ENCODE data around the gene NXF1.
A peak's percentile ranks its signal among the peaks of the same experiment; 100 is the strongest.
"Not testable (repeated sequence)": the region's sequence is repeated elsewhere in the genome, so short reads cannot be mapped to it uniquely, and the experiment has no call there.

Gene NXF1

DNA sequence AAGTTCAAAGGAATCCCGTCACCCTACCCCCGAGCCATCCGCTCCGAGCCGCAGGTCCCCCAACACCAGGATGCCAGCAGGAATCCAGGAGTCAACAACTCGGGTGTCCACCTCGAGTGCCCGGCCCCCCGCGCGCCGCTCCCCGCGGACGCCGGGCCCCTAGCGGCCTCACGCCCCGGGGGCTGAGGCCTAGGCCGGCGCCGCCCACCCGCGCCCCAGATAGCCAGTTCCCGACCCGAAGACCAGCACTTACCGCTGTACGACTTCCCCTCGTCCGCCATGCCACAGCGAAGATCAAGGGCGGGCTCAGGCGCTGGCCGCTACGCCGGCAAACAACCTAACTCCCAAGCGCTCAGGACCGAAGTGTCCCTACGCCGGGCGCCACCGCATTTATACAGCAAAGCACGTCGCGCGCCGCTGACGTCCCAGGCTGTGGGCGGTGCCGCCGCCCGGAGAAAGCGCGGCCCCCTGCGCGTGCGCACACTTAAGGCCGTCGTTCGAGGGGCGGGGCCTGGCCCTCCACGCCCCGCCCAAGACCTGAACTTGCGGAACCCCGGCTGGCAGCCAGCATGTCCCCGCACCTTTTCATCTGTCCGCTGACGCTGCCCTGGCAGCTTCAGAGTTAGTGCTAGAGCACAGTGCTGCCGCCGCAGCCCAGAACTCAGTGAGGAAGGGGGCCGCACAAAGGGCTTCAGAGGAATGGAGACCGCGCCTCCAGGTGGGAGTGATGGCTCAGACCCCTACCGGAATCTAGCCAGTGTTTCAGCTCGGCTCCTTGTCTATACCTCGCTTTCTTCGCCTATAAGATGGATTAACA lies at the start of gene NXF1:
Gene NXF1 (minus strand): TSS at position 365 of the 817 bp plus-strand sequence. CDS start 84 bp downstream, at position 281.
- peak; percentile 90 for DNase-seq

DNA sequence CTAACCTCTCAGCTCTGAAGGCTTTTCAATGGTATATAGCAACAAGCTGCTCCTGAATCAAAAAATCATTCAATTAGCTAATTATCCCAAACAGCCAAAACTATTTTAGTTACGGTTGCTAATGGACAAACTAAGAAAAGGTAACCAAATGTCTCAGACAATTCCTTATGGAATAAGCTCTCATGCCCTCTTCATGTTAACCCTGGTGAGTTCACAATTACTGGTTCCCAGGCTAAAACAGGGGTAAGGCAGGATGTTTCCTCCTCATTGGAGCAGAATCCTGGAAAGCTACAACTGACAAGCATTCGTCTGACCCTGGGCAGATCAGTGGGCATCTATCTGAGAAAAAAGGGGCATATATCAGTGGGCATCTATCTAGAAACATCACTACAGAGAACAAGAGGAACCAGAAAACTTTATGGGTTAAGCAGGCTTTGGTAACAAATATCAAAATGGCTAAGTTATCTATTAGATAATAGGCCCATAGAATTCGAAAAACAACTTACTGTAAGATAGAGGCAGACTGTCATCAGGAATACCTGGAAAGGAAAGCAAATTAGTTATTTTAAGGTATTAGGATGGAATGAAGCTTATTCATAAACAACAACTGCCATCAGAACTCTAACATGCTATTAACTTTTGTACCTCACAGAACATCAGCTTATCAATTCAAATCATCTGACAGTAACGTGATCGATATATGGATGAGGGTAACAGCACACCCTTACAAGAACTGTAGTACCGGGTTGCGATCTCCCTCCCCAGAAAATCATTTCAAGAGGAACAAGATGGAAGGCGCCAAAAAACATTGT lies 49.0 kb upstream of the NXF1 start:
- DNase-seq: no peak

DNA sequence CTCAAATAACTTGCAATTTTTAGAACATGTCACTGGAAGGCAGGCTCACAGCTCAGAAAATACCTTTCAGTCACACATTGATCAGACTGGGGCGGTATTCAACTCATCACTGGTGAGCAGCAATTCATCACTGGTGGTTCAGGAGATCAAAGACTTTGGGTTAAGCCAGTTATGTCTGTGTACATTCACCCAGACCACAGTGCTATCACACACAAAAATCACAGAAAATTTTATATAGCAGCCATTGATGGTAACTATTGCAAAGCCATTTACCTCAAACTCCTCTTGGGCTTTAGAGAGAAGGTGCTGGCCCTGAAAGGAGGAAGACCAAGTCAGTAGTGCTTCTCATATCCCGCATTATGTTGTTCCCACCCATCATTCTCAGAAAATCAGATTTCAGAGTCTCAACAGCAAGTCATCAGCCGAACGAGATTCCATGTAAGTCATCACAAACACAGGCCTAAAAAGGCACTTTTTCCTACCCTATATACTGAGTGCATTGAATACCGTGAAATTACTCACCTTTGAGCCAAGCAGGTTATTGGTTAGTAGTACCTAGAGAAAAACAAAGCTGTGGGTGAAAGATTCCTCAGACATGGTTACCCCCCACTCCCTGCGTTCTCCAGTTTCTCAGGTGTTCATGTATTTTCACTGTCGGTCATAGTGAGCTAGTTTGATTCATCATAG lies 48.2 kb upstream of the NXF1 start:
- no peak for DNase-seq

DNA sequence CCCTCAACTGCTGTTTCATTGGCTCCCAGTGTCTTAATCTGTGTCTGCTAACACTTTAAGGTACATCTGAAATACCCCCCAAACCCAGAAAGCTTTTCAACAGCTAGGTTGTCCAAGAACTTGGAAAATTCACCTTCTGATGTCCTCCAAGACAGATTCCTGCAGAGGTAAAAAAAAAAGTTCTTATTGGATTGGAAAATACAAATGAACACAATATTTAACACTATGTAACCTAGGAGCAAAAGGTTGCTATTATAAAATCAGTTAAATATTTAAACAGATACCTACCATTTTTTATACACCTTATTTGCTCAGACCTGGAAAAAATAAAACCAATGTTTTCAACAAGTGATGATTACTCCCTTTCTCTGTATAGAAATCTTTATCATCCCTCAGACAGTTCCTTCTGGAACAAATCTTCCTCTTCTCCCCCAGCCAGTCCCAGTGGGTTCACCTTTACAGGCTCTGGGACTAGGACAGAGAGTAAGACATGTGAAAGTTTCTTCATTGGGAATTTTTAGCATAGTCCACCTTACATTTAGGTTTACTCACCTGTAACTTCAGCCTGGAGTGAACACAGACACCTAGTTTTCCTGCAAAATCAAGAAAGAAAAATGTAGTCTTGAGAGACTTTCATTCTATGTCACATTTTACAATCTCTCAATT lies 47.4 kb upstream of the NXF1 start:
- no peak for DNase-seq

DNA sequence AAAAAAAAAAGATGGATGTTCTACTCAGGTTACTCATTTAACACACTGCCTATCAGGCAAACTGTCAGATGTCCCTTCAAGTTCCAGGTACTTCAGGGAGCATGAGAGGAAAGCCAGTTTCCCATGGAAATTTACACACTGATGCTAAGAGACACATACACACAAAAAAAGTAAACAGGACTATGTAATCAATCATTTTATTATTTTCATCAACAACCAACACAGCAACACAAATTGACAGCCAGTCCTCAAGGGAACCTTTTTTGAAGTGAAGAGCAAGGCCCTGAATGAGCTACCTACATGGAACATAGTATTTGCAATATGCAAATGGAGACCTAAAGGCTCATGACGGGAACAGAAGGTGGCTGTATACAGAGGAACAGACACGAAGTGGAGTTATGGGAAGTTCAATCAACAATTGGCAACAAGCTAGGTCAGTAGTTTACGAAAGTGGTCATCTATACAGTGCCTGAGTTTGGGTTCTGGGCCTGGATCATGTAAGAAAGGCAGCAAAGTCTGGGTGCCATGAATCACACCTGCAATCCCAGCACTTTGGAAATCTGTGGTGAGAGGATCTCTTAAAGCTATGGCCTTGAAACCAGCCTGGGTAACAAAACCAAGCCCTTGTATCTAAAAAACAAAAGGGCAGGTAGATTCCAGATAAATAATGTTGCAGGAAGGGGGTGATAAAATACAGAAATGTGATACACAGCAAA lies 46.7 kb upstream of the NXF1 start:
- no peak for DNase-seq

DNA sequence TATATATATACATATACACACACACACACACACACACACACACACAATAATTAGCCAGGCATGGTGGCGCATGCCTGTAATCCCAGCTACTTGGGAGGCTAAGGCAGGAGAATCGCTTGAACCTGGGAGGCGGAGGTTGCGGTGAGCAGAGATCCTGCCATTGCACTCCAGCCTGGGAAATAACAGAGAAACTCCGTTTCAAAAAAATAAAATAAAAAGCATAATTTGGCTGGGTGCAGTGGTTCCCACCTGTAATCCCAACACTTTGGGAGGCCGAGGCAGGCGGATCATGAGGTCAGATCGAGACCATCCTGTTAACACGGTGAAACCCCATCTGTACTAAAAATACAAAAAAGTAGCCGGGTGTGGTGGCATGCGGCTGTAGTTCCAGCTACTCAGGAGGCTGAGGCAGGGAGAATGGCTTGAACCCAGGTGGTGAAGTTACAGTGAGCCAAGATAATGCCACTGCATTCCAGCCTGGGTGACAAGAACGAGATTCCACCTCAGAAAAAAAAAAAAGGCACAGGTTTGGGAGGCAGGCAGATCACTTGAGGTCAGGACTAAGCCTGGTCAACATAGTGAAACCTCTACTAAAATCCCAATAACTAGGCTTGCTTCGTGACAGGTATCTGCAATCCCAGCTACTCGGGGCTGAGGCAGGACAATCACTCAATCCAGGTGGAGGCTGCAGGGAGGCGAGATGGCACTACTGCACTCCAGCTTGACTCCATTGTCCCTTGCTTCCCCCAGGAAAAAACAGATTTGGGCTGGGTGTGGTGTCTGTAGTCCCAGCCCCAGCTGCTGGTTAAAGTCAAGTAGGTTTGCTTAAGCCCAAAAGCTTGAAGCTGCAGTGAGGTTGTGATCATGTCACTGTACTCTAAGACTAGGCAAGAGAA lies 45.9 kb upstream of the NXF1 start:
- DNase-seq: peak; percentile 54

DNA sequence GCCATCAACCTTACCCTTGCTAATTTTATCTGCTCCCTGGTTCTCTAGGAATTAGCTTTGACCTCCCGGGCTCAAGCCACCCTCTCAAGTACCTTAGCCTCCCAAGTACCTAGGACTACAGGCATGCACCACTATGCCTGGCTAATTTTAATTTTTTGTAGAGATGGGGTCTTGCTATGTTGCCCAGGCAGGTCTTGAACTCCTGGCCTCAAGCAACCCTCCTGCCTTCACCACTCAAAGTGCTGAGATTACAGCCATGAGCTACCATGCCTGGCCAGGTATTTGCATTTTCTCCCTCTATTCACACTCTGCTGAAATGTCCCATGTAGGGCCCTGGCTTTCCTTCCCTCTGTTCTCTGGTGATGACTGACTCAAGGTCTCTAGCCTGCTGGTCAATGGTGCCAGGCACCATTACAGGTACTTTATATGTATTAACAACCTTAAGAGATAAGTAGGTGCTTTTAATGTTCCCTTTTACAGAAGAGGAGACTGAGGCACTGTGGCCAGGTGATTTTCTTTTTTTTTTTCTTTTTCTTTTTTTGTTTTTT lies 42.6 kb upstream of the NXF1 start:
- no peak for DNase-seq

DNA sequence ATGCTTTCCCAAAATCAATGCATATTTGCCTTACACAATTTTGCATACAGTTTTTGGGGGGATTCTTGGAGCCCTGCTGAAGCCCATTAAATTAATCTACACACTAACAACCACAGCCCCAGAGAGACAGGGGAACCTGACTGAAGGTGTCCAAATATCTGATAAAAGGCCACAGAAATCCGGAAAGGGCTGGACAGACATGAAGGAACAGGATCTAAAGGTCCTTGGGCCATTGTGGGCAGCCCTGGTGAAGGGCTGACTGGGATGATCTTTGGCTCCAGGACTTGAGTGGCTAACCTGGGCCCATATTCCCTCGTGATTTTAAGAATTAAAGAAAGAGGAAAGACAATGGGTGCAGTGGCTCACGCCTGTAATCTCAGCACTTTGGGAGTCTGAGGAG lies 40.9 kb upstream of the NXF1 start:
- DNase-seq: no peak

DNA sequence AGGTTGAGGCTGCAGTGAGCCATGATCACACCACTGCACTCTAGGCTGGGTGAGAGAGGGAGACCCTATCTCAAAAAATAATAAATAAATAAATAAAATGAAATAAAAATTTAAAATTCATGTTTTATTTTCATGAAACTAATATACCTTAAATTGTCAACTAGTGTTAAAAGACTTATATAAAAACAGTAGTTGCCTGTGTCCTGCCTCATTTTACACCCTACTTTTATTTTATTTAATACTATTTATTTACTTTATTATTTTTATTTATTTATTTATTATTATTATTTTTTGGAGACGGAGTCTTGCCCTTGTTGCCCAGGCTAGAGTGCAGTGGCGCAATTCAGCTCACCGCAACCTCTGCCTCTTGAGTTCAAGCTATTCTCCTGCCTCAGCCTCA lies 38.9 kb upstream of the NXF1 start:
- DNase-seq: no peak

DNA sequence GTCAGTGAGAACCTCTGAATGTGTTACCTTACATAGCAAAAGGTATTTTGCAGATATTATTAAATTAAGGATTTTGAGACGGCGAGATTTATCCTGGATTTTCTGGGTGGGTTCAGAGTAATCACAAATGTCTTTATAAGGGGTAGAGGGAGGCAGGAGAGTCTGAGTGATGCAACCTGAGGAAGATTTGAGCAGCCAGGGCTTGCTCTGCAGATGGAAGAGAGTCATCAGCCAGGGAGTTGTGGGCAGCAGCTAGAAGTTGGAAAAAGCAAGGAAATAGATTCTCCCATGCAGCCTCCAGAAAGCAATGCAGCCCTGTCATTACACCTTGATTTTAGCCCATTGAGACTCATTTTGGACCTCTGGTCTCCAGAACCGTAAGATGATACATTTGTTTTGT lies 38.2 kb upstream of the NXF1 start:
- DNase-seq: peak; percentile 10

DNA sequence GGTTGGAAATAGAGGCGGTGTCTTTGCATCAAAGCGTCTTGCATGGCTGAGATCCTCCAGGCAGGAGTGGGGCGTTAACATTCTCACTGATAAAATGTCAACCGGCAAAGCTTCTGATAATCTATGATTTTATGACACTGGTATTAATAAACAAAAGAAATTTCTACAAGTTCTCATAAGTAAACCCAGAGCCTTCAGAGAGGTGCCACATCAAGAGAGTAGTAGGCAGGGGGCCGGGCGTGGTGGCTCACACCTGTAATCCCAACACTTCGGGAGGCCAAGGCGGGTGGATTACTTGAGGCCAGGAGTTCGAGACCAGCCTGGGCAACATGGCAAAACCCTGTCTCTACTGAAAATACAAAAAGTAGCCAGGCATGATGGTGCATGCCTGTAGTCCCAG lies 37.7 kb upstream of the NXF1 start:
- DNase-seq: not testable (repeated sequence)

DNA sequence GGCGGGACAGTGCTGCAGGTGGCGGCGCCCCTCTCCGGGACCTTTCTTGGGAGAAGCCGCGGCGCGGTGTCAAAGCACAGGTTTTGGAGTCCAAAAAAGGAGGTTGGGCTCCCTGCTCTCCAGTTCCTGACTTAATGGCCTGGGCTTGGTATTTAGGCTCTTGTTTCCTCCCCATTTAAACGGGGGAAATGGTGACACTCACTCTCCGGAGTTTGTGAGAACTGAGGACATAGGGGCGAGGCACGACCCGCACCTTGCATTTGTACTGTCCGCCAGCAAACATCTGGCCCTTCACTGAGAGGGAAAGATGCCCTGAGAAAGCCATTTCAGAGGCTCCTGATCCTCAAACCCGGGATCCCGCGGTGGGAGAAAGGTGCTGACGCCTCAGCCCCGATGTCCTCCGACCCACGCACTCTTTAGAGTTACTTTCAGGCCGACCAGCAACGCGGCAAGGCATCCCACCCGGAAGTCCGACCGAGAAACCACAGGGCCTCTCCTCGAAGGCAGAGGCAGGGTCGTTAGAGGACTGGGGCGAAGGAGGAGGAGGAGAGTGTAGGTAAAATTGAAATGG lies 37.0 kb upstream of the NXF1 start:
- DNase-seq: no peak

DNA sequence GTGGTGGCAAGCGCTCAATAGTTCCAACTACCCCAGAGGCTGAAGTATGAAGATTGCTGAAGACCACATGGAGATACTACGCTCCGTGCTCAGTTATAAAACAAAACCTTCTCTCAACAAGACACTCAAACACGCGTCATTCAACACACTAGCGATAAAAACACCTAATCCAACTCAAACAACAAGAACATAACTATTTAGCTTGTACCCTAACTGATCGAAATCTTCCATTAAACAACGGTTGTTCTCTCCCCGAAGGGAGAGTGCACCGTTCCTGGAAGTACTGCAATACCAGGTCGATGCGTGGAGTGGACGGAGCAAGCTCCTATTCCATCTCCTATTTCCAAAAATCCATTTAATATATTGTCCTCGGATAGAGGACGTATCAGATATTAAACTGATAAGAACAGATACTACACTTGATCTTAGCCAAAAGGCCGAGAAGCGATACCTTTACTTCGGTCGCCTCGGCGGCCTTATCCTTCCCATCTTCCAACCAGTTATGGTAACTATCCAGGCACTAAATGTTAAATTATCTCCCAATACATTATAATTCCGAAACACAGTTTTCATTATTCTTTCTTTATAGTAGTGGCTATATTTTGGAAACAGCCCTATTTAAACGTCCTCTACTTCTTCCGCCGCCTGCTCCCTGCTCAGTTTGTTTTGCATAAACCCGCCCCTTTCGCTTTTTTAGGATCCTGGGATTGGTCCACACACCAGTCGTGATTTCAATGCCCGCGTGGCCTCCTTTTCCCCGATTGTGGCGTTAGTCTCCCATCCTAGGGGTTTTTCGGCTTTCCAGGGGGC lies 36.3 kb upstream of the NXF1 start:
- peak; percentile 100 for DNase-seq

DNA sequence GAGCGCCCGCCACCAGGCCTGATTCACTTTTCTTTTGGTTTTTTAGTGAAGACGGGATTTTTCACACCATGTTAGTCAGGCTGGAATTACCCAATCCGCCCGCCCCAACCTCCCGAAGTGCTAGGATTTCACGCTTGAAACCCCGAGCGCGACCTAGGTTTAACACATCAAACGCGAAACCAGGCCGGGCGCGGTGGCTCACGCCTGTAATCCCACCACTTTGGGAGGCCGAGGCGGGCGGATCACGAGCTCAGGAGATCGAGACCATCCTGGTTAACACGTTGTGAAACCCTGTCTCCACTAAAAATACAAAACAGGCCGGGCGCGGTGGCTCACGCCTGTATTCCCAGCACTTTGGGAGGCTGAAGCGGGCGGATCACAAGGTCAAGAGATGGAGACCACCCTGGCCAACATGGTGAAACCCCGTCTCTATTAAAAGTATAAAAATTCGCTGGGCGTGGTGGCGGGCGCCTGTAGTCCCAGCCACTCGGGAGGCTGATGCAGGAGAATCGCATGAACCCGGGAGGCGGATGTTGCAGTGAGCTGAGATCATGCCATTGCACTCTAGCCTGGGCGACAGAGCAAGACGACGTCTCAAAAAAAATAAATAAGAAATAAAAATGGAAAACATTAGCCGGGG lies 35.6 kb upstream of the NXF1 start:
- peak; percentile 75 for DNase-seq

DNA sequence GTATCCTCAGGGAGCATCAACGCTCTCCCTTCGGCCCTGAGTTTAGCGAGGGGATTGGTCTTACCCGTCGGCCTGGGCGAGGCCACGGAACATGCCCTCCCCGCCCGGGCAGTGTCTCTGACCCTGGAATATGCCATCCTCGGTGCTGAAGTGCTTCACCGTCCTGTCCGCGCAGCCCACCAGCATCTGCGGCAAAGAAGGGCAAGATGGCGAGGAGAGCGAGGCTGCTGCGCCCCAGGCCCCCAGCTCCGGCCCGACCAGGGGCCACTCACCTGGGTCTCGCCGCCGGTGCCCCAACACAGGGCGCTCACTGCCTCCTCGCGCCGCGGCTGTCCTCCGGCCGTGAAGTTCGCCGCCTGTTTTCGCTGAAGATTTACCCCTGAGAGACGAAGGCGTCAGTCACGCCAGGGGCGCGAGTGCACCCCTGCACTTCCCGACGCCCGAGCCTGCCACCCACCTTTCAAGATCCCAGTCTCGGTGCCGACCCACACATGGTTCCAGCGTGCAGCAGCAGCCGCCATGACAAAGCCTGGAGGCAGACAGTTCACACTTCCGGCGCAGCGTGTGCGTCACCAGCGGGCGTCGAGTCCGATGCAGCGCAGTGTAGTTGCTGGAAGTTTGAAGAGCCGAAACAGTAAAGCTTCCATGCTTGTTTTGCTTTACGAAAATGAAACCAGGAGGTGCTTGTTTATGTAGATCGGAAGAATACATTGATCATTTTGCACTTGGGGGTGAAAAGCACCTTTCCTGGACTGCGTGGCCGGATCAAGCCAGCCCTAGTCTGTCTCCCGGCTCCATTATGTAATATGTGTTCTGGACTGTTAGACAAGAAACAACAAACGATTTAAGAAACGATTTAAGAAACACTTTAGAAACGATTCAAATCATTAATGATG lies 34.1 kb upstream of the NXF1 start, which contains the start of gene WDR74:
Gene WDR74 (minus strand): TSS at position 541 of the 896 bp plus-strand sequence. CDS start 20 bp downstream, at position 521.
- DNase-seq: peak; percentile 93

DNA sequence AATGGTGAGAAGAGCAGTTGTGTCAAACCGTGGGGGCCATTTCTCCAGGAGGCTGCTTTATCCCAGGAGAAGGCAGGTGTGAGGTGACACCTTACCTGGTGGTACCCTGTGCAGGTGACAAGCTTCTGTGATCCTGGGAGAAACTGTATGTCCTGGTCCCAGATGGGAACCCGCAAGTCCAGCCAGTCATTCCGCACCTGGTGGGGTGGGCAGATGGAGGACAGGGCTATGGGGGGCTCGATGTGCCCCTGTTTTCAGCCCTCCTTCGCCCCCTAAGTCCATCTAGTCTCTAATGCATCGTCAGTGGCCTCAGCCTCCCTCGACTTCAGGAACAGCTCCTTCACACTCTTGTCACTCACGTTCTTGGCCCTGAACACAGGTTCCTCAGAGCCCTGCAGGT lies 30.1 kb upstream of the NXF1 start:
- DNase-seq: no peak

DNA sequence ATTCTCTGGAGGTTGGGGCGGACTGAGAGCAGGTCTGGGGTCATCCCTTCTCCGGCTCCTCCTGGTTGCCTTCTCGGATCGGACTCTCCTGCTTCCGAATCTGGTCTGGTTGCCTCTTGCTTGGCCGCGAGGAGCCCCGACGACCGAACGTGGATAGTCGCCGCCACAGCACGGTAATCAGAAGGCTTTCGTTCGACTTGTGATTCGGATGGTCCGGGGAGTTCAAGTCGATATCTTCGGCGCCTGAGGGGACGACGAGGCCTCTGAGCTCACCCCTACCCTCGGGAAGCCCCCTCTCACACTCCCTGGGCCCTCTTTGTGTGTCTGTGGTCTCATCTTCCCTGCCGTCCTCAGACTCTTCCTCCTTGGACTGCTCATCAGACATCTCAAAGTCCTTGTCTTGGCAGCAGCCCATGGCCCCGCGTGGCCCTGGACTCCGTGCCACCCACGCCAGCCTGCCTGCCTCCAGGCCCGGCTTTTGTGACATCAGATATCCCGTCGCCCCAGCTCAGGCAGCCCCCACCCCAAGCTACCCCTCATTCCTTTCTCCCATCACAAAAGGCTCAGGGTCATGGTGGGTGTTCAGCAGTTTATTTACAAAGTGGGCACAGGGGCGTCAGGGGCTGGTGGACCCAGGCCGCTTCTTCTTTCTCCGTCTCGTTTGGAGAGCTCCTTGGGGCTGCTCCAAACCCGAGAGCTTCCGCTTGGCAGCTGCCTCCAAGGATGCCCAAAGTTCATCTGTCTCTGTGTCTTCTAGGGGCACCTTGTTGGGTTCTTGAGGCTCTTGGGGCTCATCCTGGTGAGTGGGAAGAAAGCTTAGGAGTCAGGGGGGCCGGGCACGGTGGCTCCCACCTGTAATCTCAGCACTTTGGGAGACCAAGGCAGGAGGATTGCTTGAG lies 27.3 kb upstream of the NXF1 start, which contains the start of gene TEX54:
Gene TEX54 (minus strand): TSS at position 506 of the 899 bp plus-strand sequence.
- peak; percentile 41 for DNase-seq

Data from MV-4-11 (cell line).